Spleen (tissue), 11 donors: ENCODE measurements around the gene GPC3. TPM values are rescaled to one million over a fixed set of nuclear protein-coding genes. Genes with fewer than 3 reads are reported as not detected.

Experiments
- DNase-seq: peaks from one replicate; pipeline ENCODE4 v3.0.0-alpha.2; 2020
- H3K27ac ChIP-seq, 8 donors: fragments of 200-600 bp; sonication (generic) in 7 of 8; 1 replicate in 4 of 8; 2 replicates in 4 of 8; pipeline versions ENCODE4 v1.5.0 to v1.8.0; 2016 to 2021; ENCODE audit warnings: inconsistent platforms in 4 of 8, mild to moderate bottlenecking in 4 of 8, moderate library complexity in 1 of 8
- H3K27me3 ChIP-seq, 7 donors: fragments of 200-600 bp; sonication (generic) in 6 of 7; replicated peaks in 1 of 7; 1 replicate in 4 of 7; 2 replicates in 3 of 7; pipeline versions ENCODE4 v1.5.0 to v1.8.0; 2016 to 2021; ENCODE audit warnings: inconsistent platforms in 3 of 7, mild to moderate bottlenecking in 1 of 7
- H3K36me3 ChIP-seq, 6 donors: fragments of 200-600 bp; sonication (generic) in 5 of 6; 1 replicate in 4 of 6; 2 replicates in 2 of 6; pipeline versions ENCODE4 v1.5.0 to v1.8.0; 2016 to 2021; ENCODE audit warnings: inconsistent platforms in 2 of 6
- H3K4me1 ChIP-seq, 6 donors: fragments of 200-600 bp; sonication (generic) in 5 of 6; 1 replicate in 3 of 6; 2 replicates in 3 of 6; pipeline versions ENCODE4 v1.5.0 to v1.8.0; 2016 to 2021; ENCODE audit warnings: inconsistent platforms in 3 of 6
- H3K4me3 ChIP-seq, 8 donors: fragments of 200-600 bp; sonication (generic) in 7 of 8; 1 replicate in 4 of 8; 2 replicates in 4 of 8; pipeline versions ENCODE4 v1.5.0 to v1.8.0; 2016 to 2021; ENCODE audit warnings: inconsistent platforms in 4 of 8, mild to moderate bottlenecking in 4 of 8, moderate library complexity in 2 of 8
- H3K9me3 ChIP-seq, 8 donors: fragments of 200-600 bp; sonication (generic) in 7 of 8; 1 replicate in 4 of 8; 2 replicates in 4 of 8; pipeline versions ENCODE4 v1.5.0 to v1.8.0; 2016 to 2021; ENCODE audit warnings: inconsistent platforms in 4 of 8
- CTCF ChIP-seq, 11 experiments: fragments of 200-600 bp in 7 of 11; fragments of 450-650 bp in 4 of 11; sonication (generic) in 4 of 11; IDR thresholded peaks in 8 of 11; conservative IDR thresholded peaks in 3 of 11; 1 replicate in 7 of 11; 2 replicates in 4 of 11; pipeline versions ENCODE4 v1.4.0 to v1.8.0; 2016 to 2021; ENCODE audit warnings: antibody characterized with exemption in 11 of 11, inconsistent platforms in 4 of 11, mild to moderate bottlenecking in 1 of 11
- POLR2A ChIP-seq, 3 donors: fragments of 450-650 bp; IDR thresholded peaks; one replicate each; pipeline ENCODE4 v1.5.1; 2017; ENCODE audit warnings: antibody characterized with exemption in 3 of 3, mild to moderate bottlenecking in 1 of 3
- POLR2AphosphoS5 ChIP-seq, 3 donors: sonication (generic); formaldehyde crosslinking; IDR thresholded peaks; one replicate each; pipeline ENCODE4 v1.5.1; 2017; ENCODE audit warnings: antibody characterized with exemption in 3 of 3
- WGBS, 5 donors: extraction: QIAGEN DNeasy Blood & Tissue Kit in 3 of 5; methylation state at CpG; one replicate each; pipeline versions ENCODE4 v1.1.5 to v1.1.7; 2013 to 2018; 5-methylcytosine and 5-hydroxymethylcytosine counted together
- intact Hi-C: fragments of 100-400 bp; cut with DNase I; formaldehyde crosslinking; loops from one replicate; pipeline ENCODE4 v1.15.0; 2023; ENCODE audit warnings: low total_unique reads
- polyA plus RNA-seq, 3 donors: library from polyadenylated mRNA; stranded (reverse); fragments of 200-250 nt; gene quantifications; one replicate each; pipeline ENCODE4 v1.2.1, GENCODE V29; 2013
- total RNA-seq, 7 donors: library from RNA; depleted of rRNA in 3 of 7; stranded (reverse); fragments of >200 nt in 3 of 7; fragmentation: NEBNext Ultra II Directional in 4 of 7; extraction: Animal tissue kit (Norgen Biotek cat#: 25700) in 4 of 7; gene quantifications; one replicate each; pipeline versions ENCODE4 v1.1.0 to v1.2.1, GENCODE V29; 2016 to 2021
- donor health status: healthy with polysubstance abuse.
- donor health status: DM: no; HTN: no; CAD: no; lungs with moderate emphysema.
- donor health status: DM: no; HTN: no; CAD: no.
- donor health status: Bipolar disorder and iron deficiency.
- donor health status: healthy.
- donor health status: DM: no; HTN: no; CAD: no.
- donor health status: DM: yes; HTN: yes; CAD: no.

The GPC3 gene
- total and polyA plus RNA-seq, 10 donors: 0.41 to 3.3 (median 1.5) TPM

DNA sequence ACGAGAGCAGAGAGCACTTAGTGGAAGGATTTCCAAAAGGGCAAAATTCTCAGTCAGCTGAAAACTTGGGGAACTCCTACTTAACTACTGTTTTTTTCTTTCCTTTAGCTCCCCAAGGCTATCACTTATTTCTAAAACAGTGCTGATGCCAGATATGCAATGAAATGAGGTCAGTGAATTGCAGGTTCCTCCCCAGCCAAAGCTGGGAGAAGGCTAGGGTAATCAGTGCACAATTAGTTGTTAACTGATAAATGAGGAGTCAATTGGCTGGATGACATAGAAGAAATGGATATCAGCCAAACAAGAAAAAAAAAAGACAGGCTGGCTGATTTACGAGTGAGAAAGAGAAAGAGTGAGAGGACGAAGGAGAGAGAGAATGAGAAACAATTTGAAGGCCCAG lies 195.6 kb downstream of the GPC3 start:
- no peak for DNase-seq
- Histone ChIP-seq H3K27me3 (peaks cover 0 to 6% (median 0%) of the 10 kb centered on the region in 7 donors), H3K9me3 (no peaks in the 10 kb centered on the region), H3K27ac (no peak overlapping the region), H3K4me3 (no peak overlapping the region), H3K4me1 (no peaks in the 10 kb centered on the region), H3K36me3 (no peaks in the 10 kb centered on the region)
- intact Hi-C loops: loop anchor here (10.0 kb wide), 1 partner anchor 465 kb away; no protein-coding TSS in a partner anchor
- no peak for TF ChIP-seq POLR2A (IDR thresholded peaks at IDR 0.05)
- 53 to 75% (median 57%) methylated on average over 3 of the region's 3 CpGs for WGBS, 5 donors

- WGBS, 5 donors: 81 to 94% (median 92%) methylated on average over 8 of the region's 8 CpGs
- no peak for DNase-seq
- Histone ChIP-seq H3K4me1 (peaks cover 0 to 12% (median 0%) of the 10 kb centered on the region in 6 donors), H3K9me3 (no peaks in the 10 kb centered on the region), H3K27me3 (peaks cover 0 to 6% (median 0%) of the 10 kb centered on the region in 7 donors), H3K27ac (no peak overlapping the region), H3K4me3 (no peak overlapping the region), H3K36me3 (no peaks in the 10 kb centered on the region)
- intact Hi-C loops: no loop called here
- no peak for TF ChIP-seq POLR2A (IDR thresholded peaks at IDR 0.05)
- no peak for TF ChIP-seq CTCF (IDR thresholded peaks at IDR 0.05 in 8 of 11, conservative IDR thresholded peaks at IDR 0.05 in 3 of 11)
- no peak for TF ChIP-seq POLR2AphosphoS5 (IDR thresholded peaks at IDR 0.05)
Observed at GRCh38 chrX:133786382-133786781, 199.0 kb downstream of the GPC3 start.

DNA sequence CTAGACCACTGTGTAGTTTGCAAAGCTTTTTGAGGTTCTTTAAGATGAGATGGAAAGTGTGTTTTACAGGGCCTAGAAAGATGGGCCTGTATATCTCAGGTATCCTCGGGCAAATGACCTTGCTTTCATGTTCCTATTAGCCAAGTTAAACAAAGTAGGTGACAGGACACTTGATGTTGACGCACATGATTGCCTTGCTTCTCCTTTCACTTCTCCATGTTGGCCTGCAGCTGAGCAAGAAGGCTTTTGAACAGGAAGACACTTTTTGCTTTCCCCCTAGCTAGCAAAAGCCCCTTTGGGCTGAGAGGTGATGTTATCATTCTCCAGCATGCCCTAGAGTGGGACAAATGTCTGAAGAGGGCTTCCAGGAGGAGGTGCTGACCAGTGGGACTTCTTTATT lies 202.1 kb downstream of the GPC3 start:
- Histone ChIP-seq H3K27me3 (peaks cover 0 to 4% (median 0%) of the 10 kb centered on the region in 7 donors), H3K4me3 (no peak overlapping the region), H3K4me1 (peaks cover 0 to 12% (median 0%) of the 10 kb centered on the region in 6 donors), H3K36me3 (no peaks in the 10 kb centered on the region), H3K9me3 (no peaks in the 10 kb centered on the region), H3K27ac (peak overlapping the region in 6 of 8 donors; percentile 17 to 77 (median 52))
- TF ChIP-seq POLR2A (IDR thresholded peaks at IDR 0.05): no peak
- peak in 1 of 3 donors; percentile 64 for TF ChIP-seq POLR2AphosphoS5 (IDR thresholded peaks at IDR 0.05)
- intact Hi-C loops: no loop called here
- no peak for DNase-seq
- WGBS, 5 donors: 30 to 78% (median 46%) methylated on average over 2 of the region's 2 CpGs

- intact Hi-C loops: no loop called here
- 75 to 92% (median 79%) methylated on average over 1 of the region's 1 CpG for WGBS, 5 donors
- DNase-seq: no peak
- TF ChIP-seq POLR2AphosphoS5 (IDR thresholded peaks at IDR 0.05) (no peak), POLR2A (IDR thresholded peaks at IDR 0.05) (no peak), CTCF (IDR thresholded peaks at IDR 0.05 in 8 of 11, conservative IDR thresholded peaks at IDR 0.05 in 3 of 11) (no peak)
- Histone ChIP-seq H3K27ac (no peak overlapping the region), H3K4me1 (peaks cover 0 to 12% (median 0%) of the 10 kb centered on the region in 6 donors), H3K9me3 (no peaks in the 10 kb centered on the region), H3K36me3 (no peaks in the 10 kb centered on the region), H3K4me3 (no peak overlapping the region), H3K27me3 (peaks cover 0 to 4% (median 0%) of the 10 kb centered on the region in 7 donors)
Observed at GRCh38 chrX:133781174-133781573, 204.2 kb downstream of the GPC3 start.

DNA sequence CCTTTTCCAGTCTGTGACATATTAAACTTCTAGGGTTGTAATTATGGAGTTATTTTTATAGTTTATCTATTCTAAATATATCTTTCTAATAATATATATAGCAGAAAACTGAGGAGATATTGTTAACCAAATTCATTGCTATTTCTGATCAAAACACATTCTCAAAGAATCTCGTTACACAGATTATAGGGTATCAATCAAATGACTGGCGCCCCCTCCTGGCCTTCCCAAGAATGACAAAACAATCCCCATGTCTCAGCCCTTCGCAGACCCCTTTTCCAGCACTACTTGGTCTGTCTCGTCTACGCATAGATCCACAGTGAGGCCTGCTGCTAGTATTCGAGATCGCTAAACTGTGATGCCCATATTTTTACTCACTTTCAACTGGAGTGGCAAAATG lies 209.3 kb downstream of the GPC3 start:
- intact Hi-C loops: no loop called here
- H3K27ac ChIP-seq: no peak overlapping the region
- H3K36me3 ChIP-seq: no peaks in the 10 kb centered on the region
- no peaks in the 10 kb centered on the region for H3K4me1 ChIP-seq
- no peak overlapping the region for H3K4me3 ChIP-seq
- DNase-seq: no peak
- H3K27me3 ChIP-seq: peaks cover 0 to 4% (median 0%) of the 10 kb centered on the region in 7 donors
- whole genome bisulfite sequencing, 5 donors: 52 to 63% (median 54%) methylated on average over 7 of the region's 7 CpGs
- no peaks in the 10 kb centered on the region for H3K9me3 ChIP-seq
- TF ChIP-seq POLR2AphosphoS5 (IDR thresholded peaks at IDR 0.05) (no peak), POLR2A (IDR thresholded peaks at IDR 0.05) (no peak), CTCF (IDR thresholded peaks at IDR 0.05 in 8 of 11, conservative IDR thresholded peaks at IDR 0.05 in 3 of 11) (peak in 4 of 11 experiments; percentile 32 to 42 (median 40))
